AG04450 (cell line): Measurements from ENCODE around the gene UNC79. TPM values are rescaled to one million over a fixed set of nuclear protein-coding genes. Genes with fewer than 3 reads are reported as not detected.

Experiments
- CTCF ChIA-PET: fragments of 300-600, 350-600 bp; formaldehyde crosslinking; extraction: SDS; loops from one replicate; lab custom pipeline; 2022; ENCODE audit warnings: antibody characterized with exemption, inconsistent platforms; lab: Charles Lee
- POLR2A ChIA-PET: fragments of 350-600 bp; formaldehyde crosslinking; extraction: SDS; loops from one replicate; lab custom pipeline; 2021; ENCODE audit warnings: antibody characterized with exemption, inconsistent platforms; lab: Yijun Ruan, JAX
- DNase-seq: peaks from one replicate; pipeline ENCODE4 v3.0.0-alpha.2; 2011; ENCODE audit warnings: low read depth, low spot score
- H3K27ac ChIP-seq: one replicate; pipeline ENCODE4 v1.5.1; 2012; ENCODE audit warnings: low read depth, low read length, control low read depth
- H3K27me3 ChIP-seq: one replicate; pipeline ENCODE4 v1.6.0; 2012; ENCODE audit warnings: low read length; ENCODE audit not compliant: control insufficient read depth, insufficient read depth
- H3K4me3 ChIP-seq: 2 replicates; pipeline ENCODE4 v1.5.1; 2011; ENCODE audit warnings: mild to moderate bottlenecking, low read depth, low read length, control low read depth
- H3K9me3 ChIP-seq: 2 replicates; pipeline ENCODE4 v1.5.1; 2012; ENCODE audit warnings: low read length; ENCODE audit not compliant: control insufficient read depth, insufficient read depth
- polyA plus RNA-seq: library from polyadenylated mRNA; depleted of rRNA; stranded (reverse); fragments of >200 nt; gene quantifications from 2 replicates; pipeline ENCODE4 v1.2.3, GENCODE V29; 2011
- TF ChIP-seq, protein P1 (sequence below): IDR thresholded peaks from 2 replicates; pipeline ENCODE4 v1.5.1; 2011; ENCODE audit warnings: low read depth, low read length, control low read depth, inconsistent platforms

UNC79 gene
- polyA plus RNA-seq, 1 experiment, result 0.02 TPM

DNA sequence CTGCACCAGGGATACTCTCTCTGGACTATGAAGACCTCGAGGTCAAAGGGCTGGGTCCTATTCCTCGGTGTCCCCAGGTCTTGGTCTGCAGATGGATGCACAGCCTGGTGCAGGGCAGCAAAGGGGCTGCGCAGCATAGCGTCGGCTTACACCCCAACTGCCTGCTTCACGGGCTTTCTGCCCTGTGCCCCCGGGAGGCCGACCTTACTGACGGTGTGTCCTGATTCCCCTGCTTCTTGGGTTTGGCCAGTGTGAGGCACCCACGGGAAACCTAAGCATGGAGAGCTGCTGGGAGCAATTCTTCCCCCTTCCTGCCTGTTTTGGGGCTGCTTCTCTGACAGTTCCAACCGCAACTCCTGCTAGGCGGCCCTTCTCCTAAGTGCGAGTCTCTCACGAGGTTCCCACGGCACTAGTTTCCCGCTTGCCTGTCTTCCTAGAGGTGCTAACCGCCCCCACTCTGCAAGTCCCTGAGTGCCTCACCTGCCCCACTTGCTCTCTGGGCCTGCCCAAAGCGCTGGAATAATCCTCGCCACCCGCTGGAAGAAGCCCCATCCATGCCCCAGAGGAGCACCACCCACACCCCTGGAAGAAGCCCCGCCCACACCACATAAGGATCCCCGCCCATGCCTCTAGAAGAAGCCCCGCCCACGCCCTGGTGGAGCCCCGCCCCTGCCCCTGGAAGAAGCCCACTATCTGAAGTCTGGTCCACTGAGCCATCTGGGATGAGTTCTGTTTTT is 303.5 kb downstream of the UNC79 start:
- no peak overlapping the region for H3K4me3 ChIP-seq
- H3K9me3 ChIP-seq, result no peaks in the 10 kb centered on the region; the same call in 1 of the 2 replicates
- DNase-seq, result no peak
- no peak overlapping the region for H3K27ac ChIP-seq
- TF ChIP-seq, protein P1, sequence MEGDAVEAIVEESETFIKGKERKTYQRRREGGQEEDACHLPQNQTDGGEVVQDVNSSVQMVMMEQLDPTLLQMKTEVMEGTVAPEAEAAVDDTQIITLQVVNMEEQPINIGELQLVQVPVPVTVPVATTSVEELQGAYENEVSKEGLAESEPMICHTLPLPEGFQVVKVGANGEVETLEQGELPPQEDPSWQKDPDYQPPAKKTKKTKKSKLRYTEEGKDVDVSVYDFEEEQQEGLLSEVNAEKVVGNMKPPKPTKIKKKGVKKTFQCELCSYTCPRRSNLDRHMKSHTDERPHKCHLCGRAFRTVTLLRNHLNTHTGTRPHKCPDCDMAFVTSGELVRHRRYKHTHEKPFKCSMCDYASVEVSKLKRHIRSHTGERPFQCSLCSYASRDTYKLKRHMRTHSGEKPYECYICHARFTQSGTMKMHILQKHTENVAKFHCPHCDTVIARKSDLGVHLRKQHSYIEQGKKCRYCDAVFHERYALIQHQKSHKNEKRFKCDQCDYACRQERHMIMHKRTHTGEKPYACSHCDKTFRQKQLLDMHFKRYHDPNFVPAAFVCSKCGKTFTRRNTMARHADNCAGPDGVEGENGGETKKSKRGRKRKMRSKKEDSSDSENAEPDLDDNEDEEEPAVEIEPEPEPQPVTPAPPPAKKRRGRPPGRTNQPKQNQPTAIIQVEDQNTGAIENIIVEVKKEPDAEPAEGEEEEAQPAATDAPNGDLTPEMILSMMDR, result no peak
- ChIA-PET CTCF (no interaction called here), POLR2A (no interaction called here)
- H3K27me3 ChIP-seq, result no peaks in the 10 kb centered on the region

DNA sequence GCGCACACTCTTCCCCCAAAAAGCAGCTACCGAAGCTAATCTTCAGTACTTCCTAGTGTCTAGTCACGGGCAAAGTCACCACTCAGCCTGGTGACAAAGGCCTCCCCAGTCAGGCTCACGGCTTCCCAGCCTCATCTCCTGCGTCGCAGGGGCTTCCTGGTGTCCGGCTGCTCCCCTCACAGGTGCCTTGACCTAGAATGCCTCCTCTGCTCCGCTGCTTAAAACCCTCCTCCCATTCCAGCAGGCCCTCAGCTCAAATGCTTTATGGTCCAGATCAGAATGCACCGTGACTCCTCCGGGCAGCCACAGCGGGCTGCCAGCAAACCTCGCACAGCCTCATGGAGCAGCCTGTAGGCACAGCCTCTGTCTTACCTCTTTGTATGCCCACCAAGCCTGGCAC is 304.5 kb downstream of the UNC79 start:
- Histone ChIP-seq H3K27ac (no peak overlapping the region), H3K9me3 (no peaks in the 10 kb centered on the region; the same call in 1 of the 2 replicates), H3K4me3 (no peak overlapping the region), H3K27me3 (no peaks in the 10 kb centered on the region)
- no peak for DNase-seq
- ChIA-PET POLR2A (no interaction called here), CTCF (no interaction called here)
- TF ChIP-seq, protein P1, result no peak

DNA sequence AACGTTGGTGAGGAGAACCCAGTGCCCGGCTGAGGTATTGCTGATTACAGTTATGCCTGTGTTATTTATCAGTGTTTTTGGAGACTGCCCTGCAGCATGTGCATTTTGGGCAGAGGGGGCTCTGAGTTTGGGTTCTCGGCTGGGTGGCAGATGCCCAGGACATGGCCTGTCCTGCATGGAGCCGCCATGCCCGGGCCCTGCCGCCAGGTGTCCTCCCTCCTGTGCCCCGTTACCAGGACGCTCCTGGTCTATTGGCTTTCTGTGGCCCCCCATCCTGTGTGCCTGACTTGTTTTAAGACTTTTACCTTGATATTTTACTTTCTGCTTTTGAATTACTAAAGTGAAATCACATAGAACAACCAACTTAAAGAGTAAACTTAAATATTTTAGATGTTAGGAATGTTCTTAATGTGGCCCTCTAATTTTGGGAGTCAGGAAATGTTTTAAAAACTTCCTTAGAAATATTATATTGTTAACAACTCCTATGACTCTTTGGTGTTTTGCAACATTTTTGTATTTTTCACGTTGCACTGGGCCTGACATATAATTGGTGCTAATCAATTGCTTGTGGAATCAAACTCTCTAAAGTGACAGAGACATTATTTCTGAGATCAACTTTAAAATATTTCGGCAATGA is 305.8 kb downstream of the UNC79 start:
- POLR2A ChIA-PET, result no interaction called here
- H3K27me3 ChIP-seq, result no peaks in the 10 kb centered on the region
- CTCF ChIA-PET, result no interaction called here
- H3K9me3 ChIP-seq, result no peaks in the 10 kb centered on the region; the same call in 1 of the 2 replicates
- TF ChIP-seq, protein P1, result no peak
- no peak overlapping the region for H3K27ac ChIP-seq
- DNase-seq, result no peak
- no peak overlapping the region for H3K4me3 ChIP-seq

DNA sequence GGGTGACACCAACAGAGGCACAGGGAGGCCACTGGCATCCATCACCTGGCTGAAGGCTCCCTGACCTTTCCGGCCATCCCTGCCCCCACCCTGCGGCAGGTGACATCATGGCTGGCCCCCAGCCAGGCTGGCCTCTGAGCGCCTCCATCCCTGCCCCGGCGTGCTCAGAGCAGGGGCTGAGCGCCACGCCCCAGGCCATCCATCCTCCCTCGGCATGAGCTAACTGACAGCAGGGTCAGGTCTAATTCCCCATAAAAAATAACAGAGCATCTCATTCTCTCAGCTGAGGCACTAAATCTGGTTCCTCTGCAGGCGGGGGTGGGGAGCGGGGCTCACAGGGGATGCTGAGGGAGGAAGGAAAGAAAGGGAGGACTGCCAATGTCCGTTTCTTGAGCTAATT is 306.9 kb downstream of the UNC79 start:
- CTCF ChIA-PET, result interaction anchor here (0.6 kb wide), 1 partner anchor 51 kb away, joined by 3 read pairs; the partner anchor contains the start of gene PRIMA1
- no peaks in the 10 kb centered on the region for H3K27me3 ChIP-seq

More for the DNA sequence above, 306.9 kb downstream of the UNC79 start:
- POLR2A ChIA-PET, result no interaction called here
- Histone ChIP-seq H3K4me3 (no peak overlapping the region), H3K27ac (no peak overlapping the region), H3K9me3 (no peaks in the 10 kb centered on the region; the same call in 1 of the 2 replicates)
- no peak for DNase-seq
- TF ChIP-seq, protein P1, result no peak
